ENCODE results near the gene EPB41L4B. TPM values are rescaled to one million over a fixed set of nuclear protein-coding genes. Genes with fewer than 3 reads are reported as not detected.

EPB41L4B gene
- total RNA-seq, 1 experiment from 2014 or later = 6.5 TPM

DNA sequence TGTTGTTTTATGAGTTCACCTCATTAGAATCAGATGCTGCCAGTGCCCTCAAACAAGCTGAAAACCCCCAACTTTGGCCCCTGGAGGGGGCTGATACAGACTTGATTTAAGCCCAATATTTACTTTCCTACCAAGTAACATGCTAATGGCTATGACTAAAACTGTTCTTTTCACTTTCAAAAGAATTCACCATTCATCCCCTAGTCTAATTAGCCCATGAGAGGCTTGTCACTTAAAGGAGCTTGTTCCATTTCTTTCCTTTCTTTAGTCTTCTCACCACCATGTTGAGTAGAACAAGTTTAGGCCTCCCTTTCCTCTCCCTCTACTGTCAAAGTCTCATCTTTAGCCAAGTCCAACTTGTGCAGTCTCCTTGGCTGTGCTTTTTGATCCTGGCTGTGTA, 50.4 kb downstream of the EPB41L4B start:
- DNase-seq (ENCODE audit: low read depth) = no peak

DNA sequence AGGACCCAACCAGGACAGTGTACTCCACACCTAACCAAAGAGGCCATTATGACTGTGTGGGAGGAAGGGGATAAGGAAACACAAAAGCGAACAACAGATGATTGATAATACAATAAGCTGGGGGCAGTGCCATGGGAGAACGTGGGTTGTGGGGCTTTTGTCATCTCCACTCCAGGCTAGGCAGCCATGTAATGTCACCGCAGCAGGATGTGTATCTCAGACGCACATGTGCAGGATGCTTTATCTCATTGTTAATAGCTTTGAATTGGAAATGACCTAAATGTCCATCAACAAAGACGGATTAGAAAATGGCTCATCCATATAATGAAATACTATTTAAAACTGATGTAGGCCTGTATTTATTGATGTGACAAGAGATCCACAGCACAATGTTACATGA, 51.0 kb downstream of the EPB41L4B start:
- no peak for DNase-seq (ENCODE audit: low read depth)

DNA sequence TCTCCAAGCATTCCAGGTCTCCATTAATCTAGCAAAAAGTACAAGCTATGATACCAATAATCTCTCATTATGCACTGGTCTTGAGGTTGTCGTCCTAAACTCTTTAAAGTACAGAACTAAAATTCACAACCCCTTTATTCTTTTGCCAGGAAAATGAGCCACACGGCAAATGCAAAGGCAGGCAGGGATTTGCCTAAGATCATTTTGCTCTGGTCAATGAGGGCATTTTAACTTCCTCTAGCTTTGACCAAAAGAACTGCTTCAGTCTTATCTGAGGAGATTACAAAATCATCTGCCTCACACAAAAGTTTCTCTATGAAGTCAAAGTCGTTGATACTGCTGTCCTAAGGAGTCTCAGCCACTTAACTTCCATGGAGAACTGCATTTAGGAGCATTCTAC, 51.8 kb downstream of the EPB41L4B start:
- DNase-seq (ENCODE audit: low read depth) = no peak

DNA sequence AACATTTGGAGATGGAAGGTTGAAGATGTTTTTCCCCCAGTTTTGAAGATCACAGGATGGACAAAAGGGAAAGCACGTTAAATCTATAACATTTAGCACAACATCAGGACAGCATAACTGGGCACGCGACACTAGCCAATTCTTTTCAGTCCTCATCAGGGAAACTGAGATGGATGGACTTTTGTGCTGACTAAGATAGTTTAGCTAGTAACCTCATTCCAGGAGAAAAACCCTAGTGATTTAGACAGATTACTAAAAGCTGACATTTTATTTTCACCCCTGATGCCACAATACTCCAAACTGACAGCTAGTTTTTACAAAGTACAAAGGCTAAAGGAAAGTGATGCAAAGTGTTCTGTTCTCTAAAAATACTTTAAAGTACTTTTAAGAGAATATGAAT, 53.3 kb downstream of the EPB41L4B start:
- DNase-seq (ENCODE audit: low read depth) = no peak

DNA sequence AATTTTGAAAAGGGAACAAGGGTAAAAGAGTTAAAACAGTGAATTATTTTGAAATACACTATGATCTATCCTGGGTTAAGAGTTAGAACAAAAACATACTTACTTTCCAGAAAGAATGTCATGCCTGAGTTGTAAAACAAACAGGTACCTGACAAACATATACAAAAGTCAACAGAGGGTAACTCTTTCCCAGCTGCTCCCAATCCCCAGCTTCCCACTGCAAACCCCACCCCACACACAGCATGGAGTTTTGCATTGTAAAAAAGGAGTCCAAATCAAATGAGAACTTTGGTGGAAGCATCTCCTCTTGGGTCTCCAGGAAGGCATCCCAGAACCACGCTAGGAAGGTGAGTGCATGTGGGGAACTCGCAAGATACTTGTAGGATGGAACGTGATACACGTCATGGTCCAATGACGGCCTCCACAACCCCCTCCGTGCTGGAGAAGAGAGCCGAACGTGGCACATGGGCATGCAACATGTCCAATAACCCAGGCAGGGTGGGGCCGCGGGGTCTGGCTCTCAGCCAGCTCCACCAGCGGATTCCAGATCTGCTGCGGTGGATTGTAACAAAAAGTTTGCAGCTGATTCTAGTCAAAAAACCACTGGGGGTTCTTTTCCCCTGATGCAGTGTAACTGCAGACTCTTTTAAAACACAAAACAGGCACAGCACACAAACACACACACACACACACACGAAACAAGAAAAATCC, 55.8 kb downstream of the EPB41L4B start:
- no peak for DNase-seq (ENCODE audit: low read depth)

DNA sequence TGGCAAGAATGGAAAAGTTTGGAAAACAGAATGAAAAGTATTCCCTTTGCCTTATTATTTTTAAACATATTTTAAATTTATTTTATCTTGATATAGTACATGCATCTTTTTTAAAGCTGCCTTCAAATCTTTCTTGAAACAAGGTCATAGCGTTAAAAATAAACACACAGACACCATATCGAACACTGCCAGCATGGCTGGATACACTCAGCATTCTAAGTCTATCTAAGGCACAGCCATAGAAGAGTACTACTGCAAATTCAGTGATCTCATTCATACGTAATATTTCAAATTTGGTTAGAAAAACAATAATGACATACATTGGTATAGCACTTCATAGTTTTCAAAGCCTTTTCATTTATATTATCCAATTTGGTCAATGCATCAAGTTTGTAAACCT, 57.5 kb downstream of the EPB41L4B start:
- DNase-seq (ENCODE audit: low read depth) = no peak

DNA sequence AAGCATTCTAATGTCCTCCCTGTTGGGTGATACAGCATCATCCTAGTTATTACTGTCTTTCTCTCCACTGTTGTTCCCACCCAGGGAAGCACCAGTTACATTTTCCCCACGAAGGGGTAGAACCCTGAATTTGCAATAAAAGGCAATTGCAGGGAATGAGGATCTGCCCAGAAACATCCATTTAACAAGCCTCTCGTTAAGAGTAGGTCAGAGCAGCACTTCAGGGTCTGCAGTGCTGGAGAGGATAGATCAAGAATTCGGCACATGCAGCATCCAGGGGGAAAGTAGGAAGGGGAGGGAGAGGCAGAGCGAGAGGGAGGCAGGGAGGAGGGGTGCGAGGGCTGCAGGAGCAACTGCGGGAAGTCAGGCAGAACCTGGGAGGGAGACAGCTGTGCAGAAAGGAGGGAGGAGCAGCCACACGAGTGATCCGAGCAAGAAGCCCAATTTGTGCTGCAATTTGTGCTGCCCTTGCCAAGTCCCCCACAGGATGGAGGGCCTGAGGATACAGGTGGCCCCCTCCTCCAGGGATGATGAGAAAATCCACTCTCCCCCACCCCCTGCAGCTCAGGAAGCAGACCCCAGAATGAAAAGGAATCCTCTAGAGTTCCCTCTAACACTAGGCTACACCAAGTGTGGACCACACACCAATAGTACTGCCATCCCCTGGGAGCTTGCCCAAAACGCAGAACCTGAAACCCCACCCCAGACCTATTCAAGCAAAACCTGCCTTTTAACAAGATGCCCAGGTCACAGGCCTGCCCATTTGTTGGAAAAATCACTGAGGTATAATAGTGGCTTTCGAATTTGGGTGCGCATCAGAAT, 62.2 kb downstream of the EPB41L4B start:
- DNase-seq (ENCODE audit: low read depth) = no peak

DNA sequence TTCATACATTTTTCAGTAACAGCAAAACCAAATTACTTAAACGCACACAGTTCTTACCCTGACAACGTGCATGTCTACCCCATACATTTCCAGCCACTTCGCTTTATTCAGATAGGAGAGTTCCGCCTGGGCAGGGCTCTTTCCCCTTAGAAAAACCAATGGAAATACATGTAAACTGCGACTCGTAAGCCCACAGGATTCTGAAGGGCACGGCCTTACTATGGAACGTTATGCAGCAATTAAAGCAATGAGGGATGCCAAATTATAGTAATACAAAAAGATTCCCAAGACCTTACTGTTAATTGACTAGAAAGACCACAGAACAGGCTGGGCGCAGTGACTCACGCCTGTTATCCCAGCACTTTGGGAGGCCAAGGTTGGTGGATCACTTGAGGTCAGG, 64.5 kb downstream of the EPB41L4B start:
- peak; percentile 94 for DNase-seq (ENCODE audit: low read depth)

DNA sequence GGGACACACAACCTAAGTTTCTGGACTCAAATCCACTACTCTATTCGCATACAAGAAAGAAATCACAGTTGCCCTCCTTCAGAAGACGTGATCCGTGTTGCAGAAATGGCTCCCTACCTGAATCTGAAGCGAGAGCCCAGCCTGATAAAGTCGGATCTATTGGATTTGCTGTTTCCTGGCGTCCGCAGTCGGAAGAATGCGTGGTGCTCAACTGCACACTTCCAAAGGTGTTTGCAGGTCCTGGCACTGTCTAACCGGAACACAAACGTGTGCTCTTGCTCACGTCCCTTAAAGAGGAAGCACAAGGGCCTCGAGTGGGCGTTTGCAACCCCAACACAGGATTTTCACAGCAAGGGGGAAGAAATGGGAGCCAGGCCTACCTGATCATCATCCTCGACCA, 65.5 kb downstream of the EPB41L4B start:
- no peak for DNase-seq (ENCODE audit: low read depth)

DNA sequence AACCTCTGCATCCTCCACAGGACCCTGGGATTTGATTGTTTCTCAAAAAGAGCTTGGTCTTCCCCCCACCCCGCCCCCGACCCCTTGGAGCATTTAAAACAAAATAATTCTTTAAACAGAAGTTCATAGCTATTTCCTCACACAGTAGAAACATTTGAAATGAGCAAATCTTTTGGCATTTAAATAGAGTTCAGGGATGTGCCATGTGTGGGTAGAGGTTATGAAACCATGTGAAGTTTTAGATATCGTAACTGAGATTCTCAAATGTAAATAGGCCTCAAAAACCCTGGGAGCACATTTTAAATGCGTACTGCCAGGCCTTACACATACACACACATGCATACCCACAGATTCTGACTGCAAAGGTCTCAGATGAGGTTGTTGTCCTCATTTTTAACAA, 66.5 kb downstream of the EPB41L4B start:
- DNase-seq (ENCODE audit: low read depth) = no peak

DNA sequence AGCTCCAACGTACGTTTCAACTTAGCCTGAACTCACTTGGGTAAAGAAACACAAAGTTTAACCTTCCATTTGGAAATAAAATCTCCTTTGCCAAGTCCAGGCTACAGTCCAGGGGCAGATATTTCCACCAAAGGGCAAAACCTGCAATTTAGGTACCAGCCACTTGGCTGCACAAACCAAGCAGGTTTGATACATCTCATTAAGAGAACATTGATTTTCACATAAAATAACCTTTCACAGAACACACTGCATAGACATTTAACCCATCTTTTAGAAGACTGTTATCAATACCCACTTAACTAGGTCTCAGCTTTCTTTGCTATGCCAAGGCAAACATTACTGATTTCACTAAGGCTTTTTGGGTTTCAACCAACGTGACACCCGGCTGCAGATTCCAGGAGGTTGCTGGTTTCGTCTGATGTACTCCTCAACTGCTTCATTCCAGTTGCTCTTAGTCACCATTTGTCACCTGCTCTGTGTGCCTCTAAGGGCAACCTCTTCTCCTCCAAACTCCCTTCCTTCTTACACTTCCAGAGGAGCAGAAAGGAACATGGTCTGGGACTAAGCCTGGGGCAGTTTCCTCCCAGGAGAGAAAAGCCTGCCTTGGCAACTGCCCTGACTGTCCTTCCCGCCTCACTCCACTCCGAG, 67.1 kb downstream of the EPB41L4B start:
- DNase-seq (ENCODE audit: low read depth) = peak; percentile 99

DNA sequence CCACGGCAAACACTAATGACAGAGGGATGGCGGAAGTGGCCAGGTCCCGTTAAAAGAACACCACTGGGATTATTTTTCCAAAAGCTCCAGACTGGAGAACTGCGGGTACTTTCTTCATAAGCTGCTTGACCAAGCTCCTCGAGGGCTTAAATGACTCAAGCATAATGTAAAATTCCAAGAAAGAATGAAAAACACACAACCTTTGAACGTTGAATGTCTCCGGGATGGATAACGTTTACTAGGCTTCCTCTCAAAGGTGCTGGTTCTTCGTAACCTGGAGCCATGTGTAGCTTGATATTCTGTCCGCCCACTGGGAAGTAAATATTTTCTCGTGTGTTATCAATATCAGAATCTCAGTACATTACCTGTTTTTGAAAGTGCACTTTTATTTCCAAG, 67.6 kb downstream of the EPB41L4B start:
- DNase-seq (ENCODE audit: low read depth) = peak; percentile 21

DNA sequence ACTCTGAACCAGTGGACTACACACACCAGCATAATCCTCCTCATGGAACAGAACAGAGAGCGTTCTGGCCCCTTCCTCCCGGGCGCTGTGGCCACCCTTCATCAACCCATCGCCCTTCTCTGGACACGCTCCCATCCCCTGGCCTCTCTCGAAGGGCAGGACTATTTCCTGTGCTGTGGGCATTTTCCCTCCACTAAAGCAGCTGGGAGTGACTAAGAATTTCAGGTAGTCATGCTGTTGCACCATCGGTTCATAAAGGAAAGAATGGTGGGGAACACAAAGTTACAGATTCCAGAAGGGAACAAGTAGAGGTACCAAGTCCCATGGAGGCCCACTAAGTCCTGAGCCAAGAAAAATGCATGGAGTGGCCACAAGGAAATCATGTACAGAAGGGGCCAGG, 68.6 kb downstream of the EPB41L4B start:
- DNase-seq (ENCODE audit: low read depth) = peak; percentile 41

DNA sequence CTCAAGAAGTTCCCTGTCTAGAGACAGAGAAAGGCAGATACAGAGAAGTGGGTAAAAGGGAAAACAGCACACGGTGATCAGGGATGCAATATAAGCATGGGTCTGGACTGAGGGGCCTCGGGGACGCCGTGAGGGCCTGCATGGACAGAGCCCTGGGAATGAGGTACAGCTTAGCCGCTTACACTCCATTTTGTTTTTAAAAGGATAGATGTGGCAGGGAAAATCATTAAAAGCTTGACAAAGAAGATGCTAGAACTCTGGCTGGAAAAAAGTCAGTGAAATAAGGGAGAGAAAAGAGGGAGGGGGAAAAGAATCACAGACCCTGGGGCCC, 69.1 kb downstream of the EPB41L4B start:
- no peak for DNase-seq (ENCODE audit: low read depth)

DNA sequence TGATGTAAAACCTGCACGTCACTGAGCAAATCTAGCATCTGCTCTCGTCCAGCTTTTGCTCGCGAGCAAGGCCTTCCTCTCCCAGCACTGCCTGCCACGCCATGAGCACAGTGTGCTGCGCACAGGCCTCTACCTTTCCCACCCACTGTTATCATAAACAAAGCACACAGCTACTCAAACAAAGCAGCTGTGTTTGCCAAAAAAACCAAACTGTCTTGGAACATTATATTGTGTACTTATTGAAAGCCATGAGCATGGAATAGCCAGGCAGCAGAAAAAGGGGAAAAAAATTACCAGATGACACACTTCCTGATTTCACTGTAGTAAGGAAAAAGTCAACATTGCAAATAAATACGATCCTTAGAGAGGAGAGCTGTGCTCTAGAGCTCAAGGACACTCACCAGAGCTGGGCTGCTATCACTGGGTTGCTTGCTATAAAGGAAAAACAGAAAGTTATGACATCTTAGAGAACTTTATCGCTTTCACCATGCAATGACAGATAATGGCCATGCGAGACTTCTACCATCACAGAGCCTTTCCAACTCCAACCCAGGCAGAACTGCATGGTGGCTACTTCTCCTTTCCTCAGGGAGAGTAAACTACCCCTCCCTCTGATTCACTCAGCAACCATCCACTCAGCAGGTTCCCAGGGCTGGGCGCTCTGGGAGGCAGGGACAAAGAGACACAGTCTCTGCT, 69.6 kb downstream of the EPB41L4B start:
- peak; percentile 78 for DNase-seq (ENCODE audit: low read depth)

DNA sequence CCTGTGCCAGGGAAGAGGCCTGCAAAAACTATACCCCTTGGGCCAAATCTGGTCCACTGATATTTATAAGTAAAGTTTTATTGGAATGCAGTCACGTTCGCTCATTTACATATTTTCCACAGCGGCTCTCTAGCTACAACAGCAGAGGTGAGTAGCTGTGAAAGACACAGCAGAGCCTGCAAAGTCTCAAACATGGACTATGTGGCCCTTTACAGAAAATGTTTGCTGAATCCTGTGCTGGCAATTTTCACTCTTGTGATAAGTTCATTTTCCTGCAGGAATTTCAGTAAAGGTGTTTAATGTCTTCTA, 70.1 kb downstream of the EPB41L4B start:
- no peak for DNase-seq (ENCODE audit: low read depth)

DNA sequence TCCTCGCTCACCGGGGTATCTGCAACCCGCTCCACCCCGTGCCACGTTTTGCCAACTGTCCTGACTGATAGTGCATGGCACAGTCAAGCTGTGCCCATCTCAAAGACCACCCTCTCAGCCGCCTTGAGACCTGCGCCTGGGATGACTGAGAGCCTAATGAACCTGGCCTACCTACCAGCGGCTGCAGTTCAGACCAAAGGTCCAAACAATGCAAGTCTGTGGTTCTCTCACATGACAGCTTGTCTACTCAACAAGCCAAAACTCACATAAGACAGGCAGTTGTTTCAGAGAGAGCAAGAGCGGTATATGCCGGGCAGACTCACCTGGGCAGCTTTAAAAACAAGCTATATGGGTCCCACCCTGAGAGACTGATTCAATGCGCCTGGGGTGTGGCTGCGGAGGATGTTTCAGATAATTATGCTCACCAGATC, 70.5 kb downstream of the EPB41L4B start:
- DNase-seq (ENCODE audit: low read depth) = no peak

DNA sequence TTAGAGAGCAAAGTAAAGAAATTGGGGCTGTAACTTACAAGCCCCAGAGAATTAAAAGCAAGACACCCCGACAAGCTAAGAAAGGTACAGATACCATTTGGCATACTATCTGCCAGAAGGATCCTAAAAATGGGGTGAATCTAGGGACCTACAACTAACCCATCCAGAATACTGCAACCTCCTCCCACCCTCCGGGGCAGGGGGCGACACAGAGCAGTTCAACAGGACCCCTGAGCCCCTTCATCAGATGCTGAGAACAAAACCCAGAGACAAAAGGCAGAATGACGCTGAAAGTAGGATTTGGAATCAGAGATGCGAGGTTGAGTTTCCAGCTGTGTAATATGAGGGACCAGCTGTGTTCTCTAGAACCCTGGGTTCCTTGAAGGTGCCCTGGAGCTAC, 71.2 kb downstream of the EPB41L4B start:
- no peak for DNase-seq (ENCODE audit: low read depth)

DNA sequence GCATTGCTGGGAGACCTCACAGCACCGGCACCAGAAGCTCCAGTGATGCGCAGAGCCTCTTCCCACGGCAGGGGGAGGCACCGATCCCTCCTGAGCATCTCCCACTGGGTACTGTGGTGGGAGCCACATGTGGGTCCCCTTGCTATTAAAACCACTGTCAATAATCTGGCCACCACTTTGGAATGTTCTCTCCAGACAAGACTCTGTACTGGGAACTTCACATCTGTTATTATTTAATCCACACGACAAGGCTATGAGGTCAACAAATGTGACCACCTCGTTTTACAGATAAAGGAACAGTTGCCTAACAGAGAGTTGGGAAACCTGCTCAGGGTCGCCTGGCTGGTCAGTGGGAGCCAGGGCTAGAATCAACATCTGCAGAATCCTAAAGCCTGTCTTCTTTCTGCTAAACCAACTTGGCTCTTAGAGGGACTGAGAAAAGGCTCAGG, 72.7 kb downstream of the EPB41L4B start:
- peak; percentile 15 for DNase-seq (ENCODE audit: low read depth)

DNA sequence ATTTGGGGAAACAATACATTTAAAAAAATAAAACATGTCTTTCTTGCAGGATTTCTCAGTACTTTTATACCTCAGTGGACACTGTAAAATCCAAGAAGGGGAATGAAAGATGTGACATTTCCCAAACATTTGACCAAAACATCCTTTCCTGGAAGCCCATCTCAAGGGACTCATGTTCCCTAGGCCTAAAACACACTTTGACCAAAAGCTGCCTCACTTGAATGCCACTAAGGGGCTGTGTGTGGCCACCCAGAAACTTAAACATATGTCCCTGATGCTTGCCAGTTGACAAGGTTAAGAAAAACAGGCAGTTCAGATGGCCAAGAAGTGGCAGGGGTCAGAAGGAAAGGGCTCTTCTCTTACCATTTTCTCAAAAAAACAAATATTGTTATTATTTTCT, 73.6 kb downstream of the EPB41L4B start:
- no peak for DNase-seq (ENCODE audit: low read depth)

DNA sequence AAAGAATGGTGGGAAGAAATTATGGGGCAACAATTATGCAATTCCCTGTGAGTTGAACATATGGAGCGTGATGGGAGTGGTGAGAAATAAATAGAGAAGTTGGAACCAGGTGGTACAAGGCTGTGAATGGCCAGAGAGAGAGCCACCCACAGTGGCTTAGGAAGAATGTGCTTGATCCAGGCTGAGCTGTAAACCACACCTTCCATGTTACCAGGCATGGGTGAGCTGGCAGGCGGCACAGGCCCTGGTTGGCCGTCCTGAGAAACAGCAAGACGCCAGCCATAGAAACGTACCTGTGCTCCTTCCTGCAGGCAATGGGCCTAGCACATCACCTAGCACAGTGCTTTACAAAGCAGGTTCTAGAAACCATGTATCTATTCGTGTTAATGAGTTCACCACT, 74.3 kb downstream of the EPB41L4B start:
- no peak for DNase-seq (ENCODE audit: low read depth)

DNA sequence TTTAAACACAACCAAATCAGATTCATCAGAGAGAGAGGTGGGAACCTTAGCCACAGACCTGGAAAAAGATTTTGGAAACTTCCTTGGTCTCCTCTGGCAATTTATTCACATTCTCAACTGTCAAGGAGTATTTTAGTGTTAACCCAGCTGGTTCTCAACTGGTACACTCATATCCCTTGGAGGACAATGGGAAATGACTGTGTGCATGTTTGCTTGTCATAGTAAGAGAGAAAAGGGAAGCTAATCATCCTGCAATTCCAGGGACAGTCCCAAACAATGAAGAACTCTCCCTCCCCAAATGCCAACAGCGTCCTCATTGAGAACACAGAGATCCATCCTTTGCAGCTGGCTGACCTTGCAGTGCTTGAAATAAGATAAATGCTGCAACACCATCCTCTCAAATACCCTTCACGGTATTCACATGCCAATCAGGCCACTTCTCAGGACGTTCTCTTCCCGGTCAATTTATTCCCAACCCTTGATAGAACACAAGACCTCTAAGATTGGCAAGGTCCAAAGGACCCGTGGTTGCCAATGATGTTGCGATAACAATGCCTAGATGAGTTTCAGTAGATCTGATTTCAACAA, 75.5 kb downstream of the EPB41L4B start:
- DNase-seq (ENCODE audit: low read depth) = peak; percentile 15

Measured in M059J (cell line).